Measurements from ENCODE around the gene PNKP. TPM values are rescaled to one million over a fixed set of nuclear protein-coding genes. Genes with fewer than 3 reads are reported as not detected.
"Not testable (repeated sequence)": the region's sequence is repeated elsewhere in the genome, so short reads cannot be mapped to it uniquely, and the experiment has no call there.

Gene PNKP
- polyA plus RNA-seq, 1 donor from 2014 or later: 43.1 TPM

GRCh38 chr19:49823472-49823871, 43.9 kb downstream of the PNKP start:
- TF ChIP-seq MXI1 (conservative IDR thresholded peaks at IDR 0.05; ENCODE audit: poor library complexity, severe bottlenecking) (no peak), TAF1 (IDR thresholded peaks at IDR 0.05; ENCODE audit: low read depth) (no peak)
- Histone ChIP-seq H3K9me3 (ENCODE audit: low read length) (no peaks in the 10 kb centered on the region), H3K27ac (ENCODE audit: low read length) (no peak overlapping the region), H2AFZ (ENCODE audit: low read depth, low read length) (no peak overlapping the region), H3K9me2 (ENCODE audit: insufficient read depth, low read length) (no peaks in the 10 kb centered on the region), H4K20me1 (ENCODE audit: insufficient read depth) (no peaks in the 10 kb centered on the region), H3K4me3 (ENCODE audit: low read length) (no peak overlapping the region), H3K27me3 (ENCODE audit: insufficient read depth, low read depth, low read length) (no peaks in the 10 kb centered on the region), H3K4me2 (ENCODE audit: low read length) (no peak overlapping the region), H3K36me3 (ENCODE audit: insufficient read depth, low read length) (no peaks in the 10 kb centered on the region), H3K79me2 (replicated peaks; ENCODE audit: insufficient read depth, low read length) (peaks cover 22% of the 10 kb centered on the region), H3K9ac (ENCODE audit: low read length) (no peak overlapping the region), H3F3A (ENCODE audit: insufficient read depth, low read length, poor library complexity, severe bottlenecking) (no peaks in the 10 kb centered on the region)

GRCh38 chr19:49820125-49820524, 47.3 kb downstream of the PNKP start:
- Histone ChIP-seq H3K9me2 (ENCODE audit: insufficient read depth, low read length) (no peaks in the 10 kb centered on the region), H3F3A (ENCODE audit: insufficient read depth, low read length, poor library complexity, severe bottlenecking) (no peaks in the 10 kb centered on the region), H3K36me3 (ENCODE audit: insufficient read depth, low read length) (no peaks in the 10 kb centered on the region), H3K27ac (ENCODE audit: low read length) (no peak overlapping the region), H4K20me1 (ENCODE audit: insufficient read depth) (no peaks in the 10 kb centered on the region), H3K4me3 (ENCODE audit: low read length) (no peak overlapping the region), H2AFZ (ENCODE audit: low read depth, low read length) (no peak overlapping the region), H3K9ac (ENCODE audit: low read length) (no peak overlapping the region), H3K4me2 (ENCODE audit: low read length) (no peak overlapping the region), H3K27me3 (ENCODE audit: insufficient read depth, low read depth, low read length) (no peaks in the 10 kb centered on the region), H3K9me3 (ENCODE audit: low read length) (no peaks in the 10 kb centered on the region), H3K79me2 (replicated peaks; ENCODE audit: insufficient read depth, low read length) (peaks cover 26% of the 10 kb centered on the region)
- TF ChIP-seq SMC3 (conservative IDR thresholded peaks at IDR 0.05; ENCODE audit: poor library complexity): no peak
- no peak for TF ChIP-seq CTCF (IDR thresholded peaks at IDR 0.05; ENCODE audit: poor library complexity, severe bottlenecking)
- no peak for TF ChIP-seq POLR2AphosphoS5 (IDR thresholded peaks at IDR 0.05)
- no peak for TF ChIP-seq RAD21 (conservative IDR thresholded peaks at IDR 0.05)

- H3K27me3 ChIP-seq (ENCODE audit: insufficient read depth, low read depth, low read length); H3K9me2 ChIP-seq (ENCODE audit: insufficient read depth, low read length); H3K27ac ChIP-seq (ENCODE audit: low read length); H2AFZ ChIP-seq (ENCODE audit: low read depth, low read length); H3K36me3 ChIP-seq (ENCODE audit: insufficient read depth, low read length); H4K20me1 ChIP-seq (ENCODE audit: insufficient read depth); H3F3A ChIP-seq (ENCODE audit: insufficient read depth, low read length, poor library complexity, severe bottlenecking); H3K9me3 ChIP-seq (ENCODE audit: low read length): not testable (repeated sequence)
- Histone ChIP-seq H3K4me2 (ENCODE audit: low read length) (peak overlapping the region; percentile 82), H3K79me2 (replicated peaks; ENCODE audit: insufficient read depth, low read length) (peaks cover 26% of the 10 kb centered on the region), H3K4me3 (ENCODE audit: low read length) (peak overlapping the region; percentile 97), H3K9ac (ENCODE audit: low read length) (peak overlapping the region; percentile 89)
Measured at GRCh38 chr19:49819452-49820115, 47.8 kb downstream of the PNKP start.

- H3K9ac ChIP-seq (ENCODE audit: low read length): peak overlapping the region; percentile 89
- no peaks in the 10 kb centered on the region for H3K9me3 ChIP-seq (ENCODE audit: low read length)
- H4K20me1 ChIP-seq (ENCODE audit: insufficient read depth): no peaks in the 10 kb centered on the region
- no peaks in the 10 kb centered on the region for H3K36me3 ChIP-seq (ENCODE audit: insufficient read depth, low read length)
- H3K9me2 ChIP-seq (ENCODE audit: insufficient read depth, low read length): no peaks in the 10 kb centered on the region
- H3K4me2 ChIP-seq (ENCODE audit: low read length): peak overlapping the region; percentile 82
- no peak for TF ChIP-seq POLR2AphosphoS5 (IDR thresholded peaks at IDR 0.05)
- H3K79me2 ChIP-seq (replicated peaks; ENCODE audit: insufficient read depth, low read length): peaks cover 22% of the 10 kb centered on the region
- H3F3A ChIP-seq (ENCODE audit: insufficient read depth, low read length, poor library complexity, severe bottlenecking): no peaks in the 10 kb centered on the region
- H3K27me3 ChIP-seq (ENCODE audit: insufficient read depth, low read depth, low read length): no peaks in the 10 kb centered on the region
- peak overlapping the region; percentile 97 for H3K4me3 ChIP-seq (ENCODE audit: low read length)
- H2AFZ ChIP-seq (ENCODE audit: low read depth, low read length): no peak overlapping the region
- peak overlapping the region; percentile 96 for H3K27ac ChIP-seq (ENCODE audit: low read length)
Measured at GRCh38 chr19:49818649-49819370, 48.6 kb downstream of the PNKP start.

Measured in neural cell (in vitro differentiated cells).